Parathyroid adenoma (tissue), 2 donors: ENCODE measurements around the gene SRPRA.
A peak's percentile ranks its signal among the peaks of the same experiment; 100 is the strongest.

Experiments
- H2AFZ ChIP-seq: fragments of 300-600 bp; sonication (generic); one replicate; pipeline ENCODE4 v1.7.0; 2017; ENCODE audit warnings: antibody characterized with exemption, mild to moderate bottlenecking
- H3K27ac ChIP-seq: fragments of 300-600 bp; sonication (generic); one replicate; pipeline ENCODE4 v1.7.0; 2017
- H3K27me3 ChIP-seq: fragments of 300-600 bp; sonication (generic); one replicate; pipeline ENCODE4 v1.7.0; 2017; ENCODE audit warnings: low read length; ENCODE audit not compliant: control insufficient read depth, insufficient read depth
- H3K36me3 ChIP-seq: fragments of 300-600 bp; sonication (generic); one replicate; pipeline ENCODE4 v1.7.0; 2017; ENCODE audit warnings: low read length; ENCODE audit not compliant: control insufficient read depth, insufficient read depth
- H3K4me1 ChIP-seq: fragments of 300-600 bp; sonication (generic); one replicate; pipeline ENCODE4 v1.7.0; 2017; ENCODE audit warnings: control low read depth
- H3K4me2 ChIP-seq: fragments of 300-600 bp; sonication (generic); one replicate; pipeline ENCODE4 v1.7.0; 2017; ENCODE audit warnings: low read length
- H3K4me3 ChIP-seq: fragments of 300-600 bp; sonication (generic); one replicate; pipeline ENCODE4 v1.7.0; 2017; ENCODE audit warnings: low read depth, low read length
- H3K79me2 ChIP-seq: fragments of 300-600 bp; sonication (generic); one replicate; pipeline ENCODE4 v1.7.0; 2017; ENCODE audit warnings: control low read depth
- H3K9ac ChIP-seq: fragments of 300-600 bp; sonication (generic); one replicate; pipeline ENCODE4 v1.7.0; 2017; ENCODE audit warnings: mild to moderate bottlenecking
- H3K9me3 ChIP-seq: fragments of 300-600 bp; sonication (generic); one replicate; pipeline ENCODE4 v1.7.0; 2017; ENCODE audit warnings: low read length; ENCODE audit not compliant: control insufficient read depth
- CTCF ChIP-seq: fragments of 300-600 bp; sonication (generic); IDR thresholded peaks from one replicate; pipeline ENCODE4 v1.7.0; 2017; ENCODE audit warnings: antibody characterized with exemption, mild to moderate bottlenecking
- donor health status: primary hyperparathyroidism.

The SRPRA gene

GRCh38 chr11:126303623-126304456, 35.1 kb upstream of the SRPRA start, which contains the start of gene DCPS:
Gene DCPS (plus strand): TSS chr11:126304060. CDS start chr11:126304081, 21 bp downstream.
- Histone ChIP-seq H2AFZ (peak within 1 kb of the TSS; percentile 98), H3K9ac (peak within 1 kb of the TSS; percentile 80), H3K27me3 (no peaks in the 10 kb centered on the region), H3K27ac (peak within 1 kb of the TSS; percentile 82), H3K4me3 (peak within 1 kb of the TSS; percentile 72), H3K4me1 (peaks cover 3% of the 10 kb centered on the region), H3K36me3 (no peaks in the 10 kb centered on the region), H3K4me2 (peak within 1 kb of the TSS; percentile 66), H3K9me3 (no peaks in the 10 kb centered on the region), H3K79me2 (no peaks in the 10 kb centered on the region)
- no peak for TF ChIP-seq CTCF

GRCh38 chr11:126297004-126297403, 28.3 kb upstream of the SRPRA start:
- no peak overlapping the region for H2AFZ ChIP-seq
- H3K27me3 ChIP-seq: no peaks in the 10 kb centered on the region
- no peaks in the 10 kb centered on the region for H3K4me1 ChIP-seq
- no peak overlapping the region for H3K4me2 ChIP-seq
- no peak for TF ChIP-seq CTCF
- no peak overlapping the region for H3K9ac ChIP-seq
- no peaks in the 10 kb centered on the region for H3K9me3 ChIP-seq
- no peaks in the 10 kb centered on the region for H3K36me3 ChIP-seq
- H3K27ac ChIP-seq: no peak overlapping the region
- no peak overlapping the region for H3K4me3 ChIP-seq
- no peaks in the 10 kb centered on the region for H3K79me2 ChIP-seq

- no peaks in the 10 kb centered on the region for H3K36me3 ChIP-seq
- no peaks in the 10 kb centered on the region for H3K27me3 ChIP-seq
- no peak overlapping the region for H3K9ac ChIP-seq
- no peak overlapping the region for H2AFZ ChIP-seq
- TF ChIP-seq CTCF: no peak
- no peak overlapping the region for H3K27ac ChIP-seq
- no peak overlapping the region for H3K4me3 ChIP-seq
- no peaks in the 10 kb centered on the region for H3K79me2 ChIP-seq
- no peaks in the 10 kb centered on the region for H3K4me1 ChIP-seq
- H3K9me3 ChIP-seq: no peaks in the 10 kb centered on the region
- H3K4me2 ChIP-seq: no peak overlapping the region
These were observed 25.0 kb upstream of the SRPRA start for GRCh38 chr11:126293726-126294125.

- no peaks in the 10 kb centered on the region for H3K36me3 ChIP-seq
- no peaks in the 10 kb centered on the region for H3K4me1 ChIP-seq
- no peak overlapping the region for H3K27ac ChIP-seq
- TF ChIP-seq CTCF: no peak
- no peaks in the 10 kb centered on the region for H3K79me2 ChIP-seq
- H3K9ac ChIP-seq: no peak overlapping the region
- no peak overlapping the region for H2AFZ ChIP-seq
- no peaks in the 10 kb centered on the region for H3K9me3 ChIP-seq
- H3K4me2 ChIP-seq: no peak overlapping the region
- H3K4me3 ChIP-seq: no peak overlapping the region
- no peaks in the 10 kb centered on the region for H3K27me3 ChIP-seq
These were observed 22.2 kb upstream of the SRPRA start for GRCh38 chr11:126290887-126291286.

GRCh38 chr11:126288237-126288636, 19.5 kb upstream of the SRPRA start:
- no peaks in the 10 kb centered on the region for H3K79me2 ChIP-seq
- H3K27me3 ChIP-seq: no peaks in the 10 kb centered on the region
- H3K9me3 ChIP-seq: no peaks in the 10 kb centered on the region
- no peaks in the 10 kb centered on the region for H3K36me3 ChIP-seq
- TF ChIP-seq CTCF: no peak
- no peak overlapping the region for H2AFZ ChIP-seq
- H3K4me3 ChIP-seq: no peak overlapping the region
- no peak overlapping the region for H3K4me2 ChIP-seq
- no peaks in the 10 kb centered on the region for H3K4me1 ChIP-seq
- no peak overlapping the region for H3K27ac ChIP-seq
- no peak overlapping the region for H3K9ac ChIP-seq
